Thyroid gland (tissue), 4 donors: ENCODE measurements around the gene ZMIZ1. TPM values are rescaled to one million over a fixed set of nuclear protein-coding genes. Genes with fewer than 3 reads are reported as not detected.
A peak's percentile ranks its signal among the peaks of the same experiment; 100 is the strongest.

Experiments used
- DNase-seq, 2 donors: peaks; one replicate each; pipeline ENCODE4 v3.0.0-alpha.2; 2019
- H3K27ac ChIP-seq, 3 donors: fragments of 200-600 bp; sonication (generic); 1 replicate in 2 of 3; 2 replicates in 1 of 3; pipeline ENCODE4 v1.5.1; 2016 to 2019; ENCODE audit warnings: mild to moderate bottlenecking in 1 of 3, moderate library complexity in 1 of 3
- H3K27me3 ChIP-seq: fragments of 200-600 bp; sonication (generic); one replicate; pipeline ENCODE4 v1.5.1; 2019
- H3K36me3 ChIP-seq, 2 donors: fragments of 200-600 bp; sonication (generic); one replicate each; pipeline ENCODE4 v1.5.1; 2016 to 2019
- H3K4me1 ChIP-seq, 2 donors: fragments of 200-600 bp; sonication (generic); one replicate each; pipeline ENCODE4 v1.5.1; 2017 to 2019
- H3K4me3 ChIP-seq, 3 donors: fragments of 200-600 bp; sonication (generic); replicated peaks in 1 of 3; 1 replicate in 2 of 3; 2 replicates in 1 of 3; pipeline ENCODE4 v1.5.1; 2016; ENCODE audit warnings: mild to moderate bottlenecking in 1 of 3
- H3K9me3 ChIP-seq: fragments of 200-600 bp; sonication (generic); one replicate; pipeline ENCODE4 v1.5.1; 2017
- POLR2A ChIP-seq, 2 donors: fragments of 450-650 bp; IDR thresholded peaks; one replicate each; pipeline ENCODE4 v1.6.1; 2017; ENCODE audit warnings: antibody characterized with exemption in 2 of 2, mild to moderate bottlenecking in 2 of 2, moderate library complexity in 1 of 2
- WGBS, 2 donors: methylation state at CpG; one replicate each; pipeline ENCODE4 v1.1.5; 2017; 5-methylcytosine and 5-hydroxymethylcytosine counted together
- intact Hi-C: fragments of 100-400 bp; cut with DNase I; formaldehyde crosslinking; loops from one replicate; pipeline ENCODE4 v1.15.1; 2023
- total RNA-seq, 4 donors: library from RNA; depleted of rRNA; stranded (reverse); fragments of >200 nt; gene quantifications; one replicate each; pipeline ENCODE4 v1.2.3, GENCODE V29; 2016
- TF ChIP-seq, protein P1 (sequence below), 6 experiments: fragments of 200-600 bp in 3 of 6; fragments of 450-650 bp in 3 of 6; sonication (generic) in 3 of 6; IDR thresholded peaks; one replicate each; pipeline ENCODE4 v1.5.1; 2016 to 2019; ENCODE audit warnings: antibody characterized with exemption in 6 of 6, mild to moderate bottlenecking in 2 of 6, inconsistent platforms in 1 of 6, moderate library complexity in 1 of 6

ZMIZ1 gene
- total RNA-seq, 4 donors from 2014 or later, result 59.9 to 128 (median 94.4) TPM

DNA sequence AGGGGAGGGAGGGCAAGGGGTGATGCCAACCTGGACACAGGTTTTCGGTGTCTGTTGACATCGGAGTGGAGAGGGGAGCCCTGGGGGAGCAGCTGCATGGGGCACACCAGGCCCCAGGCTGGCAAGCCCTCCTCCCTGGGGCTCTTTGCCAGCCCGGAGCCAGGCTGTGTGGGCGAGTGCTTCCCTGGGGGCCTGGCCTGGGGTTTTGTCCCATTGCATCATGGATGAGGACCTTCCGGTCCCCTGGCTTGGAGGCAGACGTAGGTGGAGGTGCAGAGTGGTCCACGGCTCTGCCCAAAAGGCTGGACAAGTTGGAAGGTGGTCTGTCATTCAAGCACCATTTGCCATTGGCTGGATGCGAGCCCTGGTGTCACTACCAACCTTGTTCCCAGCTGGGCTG lies 34.8 kb downstream of the ZMIZ1 start:
- no peak for TF ChIP-seq POLR2A (IDR thresholded peaks at IDR 0.05)
- TF ChIP-seq, protein P1, sequence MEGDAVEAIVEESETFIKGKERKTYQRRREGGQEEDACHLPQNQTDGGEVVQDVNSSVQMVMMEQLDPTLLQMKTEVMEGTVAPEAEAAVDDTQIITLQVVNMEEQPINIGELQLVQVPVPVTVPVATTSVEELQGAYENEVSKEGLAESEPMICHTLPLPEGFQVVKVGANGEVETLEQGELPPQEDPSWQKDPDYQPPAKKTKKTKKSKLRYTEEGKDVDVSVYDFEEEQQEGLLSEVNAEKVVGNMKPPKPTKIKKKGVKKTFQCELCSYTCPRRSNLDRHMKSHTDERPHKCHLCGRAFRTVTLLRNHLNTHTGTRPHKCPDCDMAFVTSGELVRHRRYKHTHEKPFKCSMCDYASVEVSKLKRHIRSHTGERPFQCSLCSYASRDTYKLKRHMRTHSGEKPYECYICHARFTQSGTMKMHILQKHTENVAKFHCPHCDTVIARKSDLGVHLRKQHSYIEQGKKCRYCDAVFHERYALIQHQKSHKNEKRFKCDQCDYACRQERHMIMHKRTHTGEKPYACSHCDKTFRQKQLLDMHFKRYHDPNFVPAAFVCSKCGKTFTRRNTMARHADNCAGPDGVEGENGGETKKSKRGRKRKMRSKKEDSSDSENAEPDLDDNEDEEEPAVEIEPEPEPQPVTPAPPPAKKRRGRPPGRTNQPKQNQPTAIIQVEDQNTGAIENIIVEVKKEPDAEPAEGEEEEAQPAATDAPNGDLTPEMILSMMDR (IDR thresholded peaks at IDR 0.05), result no peak
- no peak overlapping the region for H3K4me3 ChIP-seq
- peaks cover 89 to 100% of the 10 kb centered on the region in 2 donors for H3K4me1 ChIP-seq
- WGBS, 2 donors, result 41 to 51% methylated on average over 5 to 8 of the region's 8 CpGs
- H3K27ac ChIP-seq, result peak overlapping the region; percentile 78 to 93 (median 89)
- H3K9me3 ChIP-seq, result no peaks in the 10 kb centered on the region
- no peaks in the 10 kb centered on the region for H3K27me3 ChIP-seq
- intact Hi-C loops, result no loop called here
- no peaks in the 10 kb centered on the region for H3K36me3 ChIP-seq
- DNase-seq, result peak; percentile 66 to 68

DNA sequence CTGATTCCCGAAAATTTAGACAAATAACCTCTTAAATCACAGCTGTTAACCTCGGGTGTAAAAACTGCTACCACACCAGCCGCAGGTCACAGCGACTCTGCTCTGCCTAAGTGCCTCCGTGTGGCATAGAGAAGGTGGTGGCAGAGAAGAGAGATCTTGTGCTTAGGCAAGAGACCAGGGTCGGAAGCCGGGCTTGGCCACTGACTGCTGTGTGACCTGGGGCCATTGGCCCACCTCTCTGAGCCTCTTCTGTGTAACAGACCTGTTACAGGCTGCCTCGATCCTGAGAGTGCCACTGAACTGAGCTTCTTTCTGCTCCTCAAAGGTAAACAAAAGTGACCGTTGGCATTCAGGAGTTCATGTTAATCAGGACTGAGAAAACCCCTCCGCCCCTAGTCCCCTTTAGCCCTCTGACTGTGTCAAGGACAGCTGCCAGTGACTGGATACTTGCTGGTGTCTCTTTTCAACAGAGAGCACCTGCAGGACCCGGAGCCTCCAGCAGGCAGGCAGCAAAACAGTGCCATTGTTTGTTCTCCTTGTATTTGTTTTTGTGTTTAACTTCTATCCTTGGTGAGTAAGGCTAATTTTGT lies 36.5 kb downstream of the ZMIZ1 start:
- Histone ChIP-seq H3K27me3 (no peaks in the 10 kb centered on the region), H3K4me1 (peaks cover 75 to 93% of the 10 kb centered on the region in 2 donors), H3K27ac (peak overlapping the region; percentile 43 to 93 (median 78)), H3K4me3 (no peak overlapping the region), H3K36me3 (no peaks in the 10 kb centered on the region), H3K9me3 (no peaks in the 10 kb centered on the region)
- intact Hi-C loops, result no loop called here
- no peak for DNase-seq
- 59 to 73% methylated on average over 11 of the region's 11 CpGs for WGBS, 2 donors
- TF ChIP-seq, protein P1 (IDR thresholded peaks at IDR 0.05), result peak in 4 of 6 experiments; percentile 11 to 25 (median 22)
- TF ChIP-seq POLR2A (IDR thresholded peaks at IDR 0.05), result no peak

DNA sequence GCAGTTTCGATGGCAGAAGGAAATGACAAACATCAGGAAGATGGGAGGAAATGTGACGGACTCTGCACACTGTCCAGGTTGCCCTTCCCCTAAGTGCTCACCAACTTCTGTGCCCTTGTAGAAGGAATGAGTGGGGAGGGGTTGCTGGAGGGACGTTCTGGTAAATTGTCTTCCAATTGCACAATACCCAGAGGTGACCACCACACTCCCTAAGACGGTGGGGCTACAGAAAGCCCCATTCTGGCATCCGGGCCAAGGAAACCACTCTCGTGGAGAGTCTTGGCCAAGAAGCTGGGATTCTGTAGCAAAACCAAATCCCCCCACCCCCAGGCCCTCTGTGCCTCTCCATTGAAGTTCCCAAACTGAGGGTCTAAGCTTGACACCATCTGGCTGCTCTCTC lies 37.1 kb downstream of the ZMIZ1 start:
- H3K4me1 ChIP-seq, result peaks cover 72 to 89% of the 10 kb centered on the region in 2 donors
- intact Hi-C loops, result no loop called here
- no peaks in the 10 kb centered on the region for H3K9me3 ChIP-seq
- no peaks in the 10 kb centered on the region for H3K27me3 ChIP-seq
- 66 to 78% methylated on average over 5 to 6 of the region's 6 CpGs for WGBS, 2 donors
- H3K27ac ChIP-seq, result peak overlapping the region; percentile 43 to 93 (median 78)
- DNase-seq, result no peak
- H3K36me3 ChIP-seq, result peaks cover under 1 to 3% of the 10 kb centered on the region in 2 donors
- TF ChIP-seq, protein P1 (IDR thresholded peaks at IDR 0.05), result no peak
- TF ChIP-seq POLR2A (IDR thresholded peaks at IDR 0.05), result no peak
- H3K4me3 ChIP-seq, result no peak overlapping the region

DNA sequence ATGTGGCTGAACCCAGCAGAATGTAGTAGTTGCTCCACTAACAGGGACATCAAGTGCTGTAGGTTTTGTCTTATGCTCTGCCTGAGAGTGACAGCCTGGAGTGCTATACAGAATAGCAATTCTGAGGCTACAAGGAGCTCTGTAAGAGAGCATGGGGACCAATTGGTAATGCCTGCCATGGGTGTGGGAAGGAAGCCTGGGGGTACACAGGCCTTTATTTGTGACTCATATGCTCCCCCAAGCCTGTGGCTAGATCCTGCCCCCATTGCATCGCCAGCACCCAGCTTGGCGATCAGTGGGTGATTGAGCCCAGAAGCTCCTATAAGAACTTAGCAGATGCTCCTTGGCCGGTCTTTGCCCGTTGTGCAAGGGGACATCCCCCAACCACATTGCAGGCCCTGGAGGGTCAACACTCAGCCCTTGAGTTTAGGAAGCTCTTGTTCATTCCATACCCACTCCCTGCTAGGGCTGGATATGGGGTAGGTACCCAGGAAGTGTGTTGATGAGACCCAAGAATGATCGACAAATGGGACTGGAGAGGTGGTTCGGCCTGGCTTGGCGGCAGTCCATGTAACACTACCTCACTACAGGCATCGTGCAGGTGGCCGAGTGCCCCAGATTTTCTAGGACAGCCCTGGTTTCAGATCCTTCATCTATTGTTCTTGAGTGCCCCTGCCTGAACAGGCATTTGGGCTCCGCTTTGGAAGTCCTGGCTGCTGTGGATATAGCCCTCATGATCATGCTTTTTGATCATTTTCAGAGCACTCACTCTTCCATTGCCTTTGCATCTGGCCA lies 37.7 kb downstream of the ZMIZ1 start:
- Histone ChIP-seq H3K9me3 (no peaks in the 10 kb centered on the region), H3K36me3 (peaks cover 5% of the 10 kb centered on the region in 2 donors), H3K4me3 (no peak overlapping the region), H3K27ac (peak overlapping the region; percentile 43 to 93 (median 78)), H3K27me3 (no peaks in the 10 kb centered on the region), H3K4me1 (peaks cover 72 to 89% of the 10 kb centered on the region in 2 donors)
- WGBS, 2 donors, result 70 to 71% methylated on average over 9 to 10 of the region's 10 CpGs
- intact Hi-C loops, result no loop called here
- TF ChIP-seq, protein P1 (IDR thresholded peaks at IDR 0.05), result no peak
- no peak for TF ChIP-seq POLR2A (IDR thresholded peaks at IDR 0.05)
- peak in 1 of 2 donors; percentile 51 for DNase-seq
